Body of pancreas (tissue), 4 donors: Measurements from ENCODE around the gene CELF1. TPM values are rescaled to one million over a fixed set of nuclear protein-coding genes. Genes with fewer than 3 reads are reported as not detected.

ENCODE experiments used
- ATAC-seq: fragments of 150-250 bp; one replicate; pipeline ENCODE4 v1.9.1; 2016
- DNase-seq, 4 donors: peaks; one replicate each; pipeline ENCODE4 v3.0.0-alpha.2; 2019
- H3K27ac ChIP-seq, 4 donors: fragments of 200-600 bp; sonication (generic); 1 replicate in 3 of 4; 2 replicates in 1 of 4; pipeline versions ENCODE4 v1.5.1 to v1.6.1; 2016 to 2019; ENCODE audit warnings: mild to moderate bottlenecking in 1 of 4, mixed read lengths in 1 of 4, moderate library complexity in 1 of 4
- H3K27me3 ChIP-seq, 2 donors: fragments of 200-600 bp; sonication (generic); one replicate each; pipeline ENCODE4 v1.6.0; 2016; ENCODE audit warnings: mild to moderate bottlenecking in 1 of 2
- H3K36me3 ChIP-seq, 2 donors: fragments of 200-600 bp; sonication (generic); replicated peaks in 1 of 2; 2 replicates each; pipeline ENCODE4 v1.5.1; 2016; ENCODE audit warnings: low read depth in 2 of 2; ENCODE audit not compliant: insufficient read depth in 1 of 2
- H3K4me1 ChIP-seq: fragments of 200-600 bp; sonication (generic); one replicate; pipeline ENCODE4 v1.6.0; 2016
- H3K4me3 ChIP-seq, 2 donors: fragments of 200-600 bp; sonication (generic); 1 replicate in 1 of 2; 2 replicates in 1 of 2; pipeline ENCODE4 v1.5.1; 2016 to 2019
- H3K9me3 ChIP-seq, 3 donors: fragments of 200-600 bp; sonication (generic); 1 replicate in 2 of 3; 2 replicates in 1 of 3; pipeline ENCODE4 v1.5.1; 2016
- CTCF ChIP-seq, 7 experiments: fragments of 450-650 bp in 4 of 7; fragments of 200-600 bp in 3 of 7; sonication (generic) in 3 of 7; IDR thresholded peaks; one replicate each; pipeline ENCODE4 v1.5.1; 2016 to 2019; ENCODE audit warnings: antibody characterized with exemption in 7 of 7
- POLR2A ChIP-seq, 3 donors: fragments of 450-650 bp; IDR thresholded peaks; one replicate each; pipeline ENCODE4 v1.6.1; 2016; ENCODE audit warnings: antibody characterized with exemption in 3 of 3, mild to moderate bottlenecking in 2 of 3
- WGBS, 2 donors: methylation state at CpG; one replicate each; pipeline ENCODE4 v1.1.5; 2017; 5-methylcytosine and 5-hydroxymethylcytosine counted together
- intact Hi-C: fragments of 100-400 bp; cut with DNase I; formaldehyde crosslinking; loops from one replicate; pipeline ENCODE4 v1.15.1; 2023
- total RNA-seq, 2 donors: library from RNA; depleted of rRNA; stranded (reverse); fragments of >200 nt; gene quantifications; one replicate each; pipeline ENCODE4 v1.1.0, GENCODE V29; 2016

Gene CELF1
- total RNA-seq, 2 donors from 2014 or later = 56.0 to 86.0 TPM

GRCh38 chr11:47578524-47579494 lies 25.9 kb upstream of the CELF1 start, which contains the start of the genes KBTBD4 and NDUFS3:
Gene KBTBD4 (minus strand): TSS chr11:47578970. CDS start chr11:47578951, 19 bp downstream.
Gene NDUFS3 (plus strand): TSS chr11:47579074. CDS start chr11:47579092, 18 bp downstream.
- TF ChIP-seq CTCF (IDR thresholded peaks at IDR 0.05) (peak in 1 of 7 experiments; percentile 5), POLR2A (IDR thresholded peaks at IDR 0.05) (peak in 2 of 3 donors; percentile 80 to 84)
- WGBS, 2 donors = 0 to 2% methylated on average over 22 to 68 of the region's 72 CpGs
- ATAC-seq = peak; percentile 97
- Histone ChIP-seq H3K4me3 (peak within 1 kb of the TSS; percentile 86 to 99), H3K9me3 (no peaks in the 10 kb centered on the region), H3K36me3 (peaks cover 13 to 24% of the 10 kb centered on the region in 2 donors), H3K27ac (peak within 1 kb of the TSS; percentile 83 to 90 (median 85)), H3K27me3 (no peaks in the 10 kb centered on the region), H3K4me1 (peaks cover 20% of the 10 kb centered on the region)
- peak; percentile 89 to 93 (median 92) for DNase-seq
- intact Hi-C loops = no loop called here

- WGBS, 2 donors = 71 to 73% methylated on average over 12 to 13 of the region's 13 CpGs
- no peaks in the 10 kb centered on the region for H3K9me3 ChIP-seq
- intact Hi-C loops = no loop called here
- ATAC-seq = no peak
- peaks cover 20% of the 10 kb centered on the region for H3K4me1 ChIP-seq
- no peak overlapping the region for H3K27ac ChIP-seq
- H3K27me3 ChIP-seq = no peaks in the 10 kb centered on the region
- H3K4me3 ChIP-seq = peak overlapping the region in 1 of 2 donors; percentile 86
- TF ChIP-seq CTCF (IDR thresholded peaks at IDR 0.05) (no peak), POLR2A (IDR thresholded peaks at IDR 0.05) (no peak)
- DNase-seq = no peak
- H3K36me3 ChIP-seq = peaks cover 13 to 18% of the 10 kb centered on the region in 2 donors
These were observed 24.6 kb upstream of the CELF1 start for GRCh38 chr11:47577460-47578041.

- TF ChIP-seq CTCF (IDR thresholded peaks at IDR 0.05) = no peak
- TF ChIP-seq POLR2A (IDR thresholded peaks at IDR 0.05) = no peak
- Histone ChIP-seq H3K4me3 (no peak overlapping the region), H3K27me3 (no peaks in the 10 kb centered on the region), H3K4me1 (peaks cover 7% of the 10 kb centered on the region), H3K27ac (no peak overlapping the region), H3K9me3 (no peaks in the 10 kb centered on the region), H3K36me3 (peaks cover 0 to 6% of the 10 kb centered on the region in 2 donors)
- DNase-seq (no peak), ATAC-seq (no peak)
- WGBS, 2 donors = 86 to 88% methylated on average over 11 of the region's 11 CpGs
- intact Hi-C loops = no loop called here
These were observed 20.4 kb upstream of the CELF1 start for GRCh38 chr11:47573321-47573720.

- H3K9me3 ChIP-seq = no peaks in the 10 kb centered on the region
- H3K4me1 ChIP-seq = peaks cover 2% of the 10 kb centered on the region
- H3K4me3 ChIP-seq = no peak overlapping the region
- no peak for TF ChIP-seq CTCF (IDR thresholded peaks at IDR 0.05)
- no peak for TF ChIP-seq POLR2A (IDR thresholded peaks at IDR 0.05)
- DNase-seq = no peak
- 52% methylated on average over 8 of the region's 8 CpGs; no CpG with 5 or more reads in 1 of the 2 donors for WGBS, 2 donors
- no peaks in the 10 kb centered on the region for H3K27me3 ChIP-seq
- no peak for ATAC-seq
- H3K36me3 ChIP-seq = peaks cover 0 to 6% of the 10 kb centered on the region in 2 donors
- no peak overlapping the region for H3K27ac ChIP-seq
- intact Hi-C loops = no loop called here
These were observed 19.9 kb upstream of the CELF1 start for GRCh38 chr11:47572715-47573255.
